Measurements from ENCODE around the gene PPP2R2B. TPM values are rescaled to one million over a fixed set of nuclear protein-coding genes. Genes with fewer than 3 reads are reported as not detected.

Gene PPP2R2B
- total RNA-seq, 4 donors from 2014 or later = 1.2 to 4.0 (median 2.1) TPM

DNA sequence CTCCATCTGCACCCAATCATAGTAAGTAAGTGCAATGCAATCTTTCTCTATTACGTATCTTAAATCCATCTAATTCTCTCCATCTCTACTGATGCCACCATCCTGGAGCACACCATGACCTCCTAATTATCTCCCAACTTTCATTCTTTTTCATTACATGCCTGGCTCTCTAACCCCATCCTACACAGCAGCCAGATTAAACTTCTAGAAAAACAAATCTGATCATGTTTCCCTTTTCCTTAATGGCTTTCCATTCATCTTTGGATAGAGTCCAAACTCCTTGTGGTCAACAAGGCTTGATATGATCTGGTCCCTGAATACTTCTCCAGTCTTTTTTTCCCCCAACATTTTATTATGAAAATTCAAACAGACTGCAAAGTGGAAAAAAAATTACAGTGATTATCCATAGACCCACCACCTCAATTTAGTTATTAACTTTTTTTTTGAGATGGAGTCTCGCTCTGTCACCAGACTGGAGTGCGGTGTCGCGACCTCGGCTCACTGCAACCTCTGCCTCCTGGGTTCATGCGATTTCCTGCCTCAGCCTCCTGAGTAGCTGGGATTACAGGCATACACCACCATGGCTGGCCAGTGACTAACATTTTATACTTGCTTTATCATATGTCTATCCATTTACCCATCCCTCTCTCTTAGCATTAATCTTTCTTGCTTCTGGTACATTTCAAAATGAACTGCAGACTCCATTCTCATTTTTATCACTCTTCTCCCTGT lies 5.2 kb downstream of the PPP2R2B start:
- Histone ChIP-seq H3K4me1 (peaks cover 14 to 18% (median 15%) of the 10 kb centered on the region in 4 donors), H3K9me3 (no peaks in the 10 kb centered on the region), H3K36me3 (no peaks in the 10 kb centered on the region), H3K27ac (replicated peaks in 1 of 4) (no peak overlapping the region), H3K4me3 (no peak overlapping the region), H3K27me3 (peaks cover 0 to 28% (median 1%) of the 10 kb centered on the region in 4 donors)
- no peak for DNase-seq (ENCODE audit: extremely low spot score)
- intact Hi-C loops (cut with DNase I) = no loop called here
- WGBS = 92% methylated on average over 7 of the region's 7 CpGs
- TF ChIP-seq, protein P1, sequence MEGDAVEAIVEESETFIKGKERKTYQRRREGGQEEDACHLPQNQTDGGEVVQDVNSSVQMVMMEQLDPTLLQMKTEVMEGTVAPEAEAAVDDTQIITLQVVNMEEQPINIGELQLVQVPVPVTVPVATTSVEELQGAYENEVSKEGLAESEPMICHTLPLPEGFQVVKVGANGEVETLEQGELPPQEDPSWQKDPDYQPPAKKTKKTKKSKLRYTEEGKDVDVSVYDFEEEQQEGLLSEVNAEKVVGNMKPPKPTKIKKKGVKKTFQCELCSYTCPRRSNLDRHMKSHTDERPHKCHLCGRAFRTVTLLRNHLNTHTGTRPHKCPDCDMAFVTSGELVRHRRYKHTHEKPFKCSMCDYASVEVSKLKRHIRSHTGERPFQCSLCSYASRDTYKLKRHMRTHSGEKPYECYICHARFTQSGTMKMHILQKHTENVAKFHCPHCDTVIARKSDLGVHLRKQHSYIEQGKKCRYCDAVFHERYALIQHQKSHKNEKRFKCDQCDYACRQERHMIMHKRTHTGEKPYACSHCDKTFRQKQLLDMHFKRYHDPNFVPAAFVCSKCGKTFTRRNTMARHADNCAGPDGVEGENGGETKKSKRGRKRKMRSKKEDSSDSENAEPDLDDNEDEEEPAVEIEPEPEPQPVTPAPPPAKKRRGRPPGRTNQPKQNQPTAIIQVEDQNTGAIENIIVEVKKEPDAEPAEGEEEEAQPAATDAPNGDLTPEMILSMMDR (IDR thresholded peaks at IDR 0.05) = no peak
- TF ChIP-seq POLR2A (IDR thresholded peaks at IDR 0.05; ENCODE audit: low read depth) (no peak), POLR2AphosphoS5 (IDR thresholded peaks at IDR 0.05) (no peak), EP300 (IDR thresholded peaks at IDR 0.05) (no peak)

DNA sequence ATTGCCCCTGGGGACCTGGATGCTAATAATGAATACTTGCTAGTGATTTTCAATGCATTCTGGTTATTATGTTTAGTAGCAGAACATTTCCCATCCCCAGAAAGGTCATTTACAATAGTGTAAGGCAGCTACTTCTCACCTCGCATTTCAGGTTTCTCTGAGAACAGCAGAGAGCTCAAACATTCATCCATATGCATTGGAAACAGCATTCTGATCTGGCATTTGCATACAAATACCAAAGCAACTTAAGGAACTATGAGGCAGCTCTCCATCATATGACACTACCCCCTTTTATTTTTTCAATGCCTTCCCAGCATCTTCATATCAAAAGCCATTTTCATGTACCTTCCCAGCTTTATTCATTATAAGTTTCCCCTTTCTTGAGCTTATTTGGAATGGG lies 6.4 kb downstream of the PPP2R2B start:
- Histone ChIP-seq H3K9me3 (no peaks in the 10 kb centered on the region), H3K27me3 (peaks cover 0 to 17% (median 0%) of the 10 kb centered on the region in 4 donors), H3K4me1 (peaks cover 2 to 6% (median 3%) of the 10 kb centered on the region in 4 donors), H3K4me3 (no peak overlapping the region), H3K27ac (replicated peaks in 1 of 4) (no peak overlapping the region), H3K36me3 (no peaks in the 10 kb centered on the region)
- no peak for TF ChIP-seq POLR2A (IDR thresholded peaks at IDR 0.05; ENCODE audit: low read depth)
- TF ChIP-seq POLR2AphosphoS5 (IDR thresholded peaks at IDR 0.05) = no peak
- no peak for TF ChIP-seq EP300 (IDR thresholded peaks at IDR 0.05)
- TF ChIP-seq, protein P1 (IDR thresholded peaks at IDR 0.05) = no peak
- no peak for DNase-seq (ENCODE audit: extremely low spot score)
- 67% methylated on average over 1 of the region's 1 CpG for WGBS
- intact Hi-C loops (cut with DNase I) = no loop called here

DNA sequence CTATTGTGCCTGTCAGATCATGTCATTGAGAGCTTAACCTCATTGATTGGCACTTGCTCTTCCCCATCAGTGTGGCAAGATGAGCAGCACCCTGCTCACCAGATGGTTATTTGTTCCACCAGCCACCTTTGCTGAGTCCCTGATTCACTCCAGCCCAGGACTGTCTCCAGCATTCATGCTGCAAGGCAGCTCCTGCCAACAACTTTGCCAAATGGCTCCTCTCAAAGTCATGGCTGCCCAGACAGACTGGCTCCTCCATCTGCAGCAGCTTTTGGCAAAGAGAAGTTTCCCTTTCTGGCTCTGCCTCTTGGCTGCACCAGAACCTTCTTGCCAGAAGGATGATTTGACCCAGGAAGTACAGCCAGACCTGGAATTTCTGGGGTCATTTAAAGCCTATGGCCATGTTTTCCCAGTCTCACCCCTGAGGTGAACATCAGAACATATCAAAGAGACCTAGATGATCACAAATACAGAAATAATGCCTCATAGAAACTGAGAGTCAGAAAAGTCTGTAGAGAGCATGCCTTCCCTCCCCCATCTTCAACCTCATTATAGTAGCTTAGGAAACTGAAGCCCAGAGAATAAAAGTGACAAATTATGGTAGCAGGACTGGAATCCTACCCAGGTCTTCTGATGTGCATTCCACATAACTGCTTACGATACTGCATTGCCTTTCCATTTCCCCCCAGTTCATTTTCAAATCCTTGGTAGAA lies 10.4 kb downstream of the PPP2R2B start:
- no peaks in the 10 kb centered on the region for H3K36me3 ChIP-seq
- no peak for DNase-seq (ENCODE audit: extremely low spot score)
- H3K27ac ChIP-seq (replicated peaks in 1 of 4) = no peak overlapping the region
- TF ChIP-seq POLR2AphosphoS5 (IDR thresholded peaks at IDR 0.05) = no peak
- TF ChIP-seq EP300 (IDR thresholded peaks at IDR 0.05) = no peak
- TF ChIP-seq POLR2A (IDR thresholded peaks at IDR 0.05; ENCODE audit: low read depth) = no peak
- TF ChIP-seq, protein P1 (IDR thresholded peaks at IDR 0.05) = no peak
- no peaks in the 10 kb centered on the region for H3K27me3 ChIP-seq
- no peaks in the 10 kb centered on the region for H3K4me1 ChIP-seq
- intact Hi-C loops (cut with DNase I) = no loop called here
- H3K9me3 ChIP-seq = no peaks in the 10 kb centered on the region
- WGBS = 91% methylated on average over 1 of the region's 1 CpG
- no peak overlapping the region for H3K4me3 ChIP-seq

DNA sequence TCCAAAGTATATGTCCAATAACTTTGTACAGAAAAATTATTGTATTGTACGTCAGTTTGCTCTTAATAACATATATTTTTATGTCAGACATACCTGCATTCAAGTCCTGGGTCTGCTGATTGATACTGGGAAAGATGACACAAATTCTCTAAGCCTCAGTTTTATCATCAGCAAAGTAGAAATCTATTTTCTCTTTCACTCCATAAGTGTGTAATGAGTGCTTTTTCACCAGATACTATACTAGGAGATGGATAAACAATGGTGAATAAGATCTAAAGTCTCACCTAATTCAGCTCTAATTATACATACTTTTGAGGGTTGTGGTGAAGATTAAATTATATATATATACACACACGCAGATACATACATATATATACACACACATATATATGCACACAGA lies 12.3 kb downstream of the PPP2R2B start:
- WGBS = 92% methylated on average over 2 of the region's 2 CpGs
- H3K27me3 ChIP-seq = no peaks in the 10 kb centered on the region

More for the DNA sequence above, 12.3 kb downstream of the PPP2R2B start:
- no peak for DNase-seq (ENCODE audit: extremely low spot score)
- no peak overlapping the region for H3K4me3 ChIP-seq
- no peaks in the 10 kb centered on the region for H3K4me1 ChIP-seq
- intact Hi-C loops (cut with DNase I) = no loop called here
- no peaks in the 10 kb centered on the region for H3K9me3 ChIP-seq
- H3K27ac ChIP-seq (replicated peaks in 1 of 4) = no peak overlapping the region
- no peaks in the 10 kb centered on the region for H3K36me3 ChIP-seq
- TF ChIP-seq, protein P1 (IDR thresholded peaks at IDR 0.05) = no peak
- TF ChIP-seq POLR2AphosphoS5 (IDR thresholded peaks at IDR 0.05) (no peak), POLR2A (IDR thresholded peaks at IDR 0.05; ENCODE audit: low read depth) (no peak), EP300 (IDR thresholded peaks at IDR 0.05) (no peak)

Measured in esophagus muscularis mucosa (tissue), 4 donors.